Measurements from ENCODE around the gene S100A4.

- TF ChIP-seq, protein P1, sequence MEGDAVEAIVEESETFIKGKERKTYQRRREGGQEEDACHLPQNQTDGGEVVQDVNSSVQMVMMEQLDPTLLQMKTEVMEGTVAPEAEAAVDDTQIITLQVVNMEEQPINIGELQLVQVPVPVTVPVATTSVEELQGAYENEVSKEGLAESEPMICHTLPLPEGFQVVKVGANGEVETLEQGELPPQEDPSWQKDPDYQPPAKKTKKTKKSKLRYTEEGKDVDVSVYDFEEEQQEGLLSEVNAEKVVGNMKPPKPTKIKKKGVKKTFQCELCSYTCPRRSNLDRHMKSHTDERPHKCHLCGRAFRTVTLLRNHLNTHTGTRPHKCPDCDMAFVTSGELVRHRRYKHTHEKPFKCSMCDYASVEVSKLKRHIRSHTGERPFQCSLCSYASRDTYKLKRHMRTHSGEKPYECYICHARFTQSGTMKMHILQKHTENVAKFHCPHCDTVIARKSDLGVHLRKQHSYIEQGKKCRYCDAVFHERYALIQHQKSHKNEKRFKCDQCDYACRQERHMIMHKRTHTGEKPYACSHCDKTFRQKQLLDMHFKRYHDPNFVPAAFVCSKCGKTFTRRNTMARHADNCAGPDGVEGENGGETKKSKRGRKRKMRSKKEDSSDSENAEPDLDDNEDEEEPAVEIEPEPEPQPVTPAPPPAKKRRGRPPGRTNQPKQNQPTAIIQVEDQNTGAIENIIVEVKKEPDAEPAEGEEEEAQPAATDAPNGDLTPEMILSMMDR (conservative IDR thresholded peaks at IDR 0.05 in 1 of 2, IDR thresholded peaks at IDR 0.05 in 1 of 2; ENCODE audit: extremely low read depth in 1 of 2, insufficient read depth in 1 of 2, low read depth in 1 of 2, low read length in 2 of 2): no peak
- TF ChIP-seq EZH2 (IDR thresholded peaks at IDR 0.05; ENCODE audit: borderline replicate concordance, low read length): no peak
Measured at GRCh38 chr1:153546371-153546770, 765 bp upstream of the S100A4 start.
